ENCODE data around the gene NARF.

The NARF gene

GRCh38 chr17:82445542-82445941, 13.0 kb upstream of the NARF start:
- Histone ChIP-seq H3K79me2 (no peaks in the 10 kb centered on the region), H3K27me3 (ENCODE audit: control insufficient read depth, insufficient read depth, low read length) (no peaks in the 10 kb centered on the region), H3K4me2 (ENCODE audit: low read length) (no peak overlapping the region), H3K4me3 (ENCODE audit: low read depth, low read length) (no peak overlapping the region), H3K4me1 (peaks cover 15% of the 10 kb centered on the region), H3K9me3 (ENCODE audit: control insufficient read depth, low read length) (no peaks in the 10 kb centered on the region), H2AFZ (no peak overlapping the region), H3K36me3 (ENCODE audit: control insufficient read depth, insufficient read depth, low read length) (no peaks in the 10 kb centered on the region), H3K27ac (no peak overlapping the region), H3K9ac (no peak overlapping the region)
- no peak for TF ChIP-seq CTCF (IDR thresholded peaks at IDR 0.05)

- H3K36me3 ChIP-seq (ENCODE audit: control insufficient read depth, insufficient read depth, low read length) = no peaks in the 10 kb centered on the region
- no peaks in the 10 kb centered on the region for H3K79me2 ChIP-seq
- no peak overlapping the region for H2AFZ ChIP-seq
- H3K4me1 ChIP-seq = peaks cover 12% of the 10 kb centered on the region
- H3K4me2 ChIP-seq (ENCODE audit: low read length) = no peak overlapping the region
- H3K27ac ChIP-seq = no peak overlapping the region
- H3K4me3 ChIP-seq (ENCODE audit: low read depth, low read length) = no peak overlapping the region
- TF ChIP-seq CTCF (IDR thresholded peaks at IDR 0.05) = no peak
- H3K9me3 ChIP-seq (ENCODE audit: control insufficient read depth, low read length) = no peaks in the 10 kb centered on the region
- no peak overlapping the region for H3K9ac ChIP-seq
- no peaks in the 10 kb centered on the region for H3K27me3 ChIP-seq (ENCODE audit: control insufficient read depth, insufficient read depth, low read length)
Observed at GRCh38 chr17:82446124-82446523, 12.4 kb upstream of the NARF start.

DNA sequence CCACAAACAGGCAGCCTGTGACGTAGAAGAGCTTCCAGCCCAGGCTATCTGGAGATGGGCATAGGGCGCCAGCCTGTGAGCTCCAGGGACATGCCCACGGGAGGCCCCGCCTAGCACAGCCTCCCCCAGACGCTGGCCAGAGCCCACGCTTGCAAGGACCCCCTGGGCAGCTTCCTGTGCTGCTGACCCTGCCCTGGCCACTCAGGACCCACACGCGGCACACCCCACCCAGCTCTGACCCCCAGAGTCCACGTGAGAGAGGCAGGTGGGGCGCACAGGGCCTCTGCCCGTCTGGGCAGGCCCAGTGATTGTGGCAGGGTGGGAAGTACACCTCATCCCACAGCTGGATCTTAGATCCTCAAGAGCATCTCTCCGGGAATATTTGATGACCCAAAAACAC, 11.9 kb upstream of the NARF start:
- Histone ChIP-seq H3K27ac (no peak overlapping the region), H3K79me2 (no peaks in the 10 kb centered on the region), H3K36me3 (ENCODE audit: control insufficient read depth, insufficient read depth, low read length) (no peaks in the 10 kb centered on the region), H3K4me3 (ENCODE audit: low read depth, low read length) (no peak overlapping the region), H3K4me2 (ENCODE audit: low read length) (no peak overlapping the region), H2AFZ (no peak overlapping the region), H3K4me1 (peaks cover 14% of the 10 kb centered on the region), H3K27me3 (ENCODE audit: control insufficient read depth, insufficient read depth, low read length) (no peaks in the 10 kb centered on the region), H3K9me3 (ENCODE audit: control insufficient read depth, low read length) (no peaks in the 10 kb centered on the region), H3K9ac (no peak overlapping the region)
- no peak for TF ChIP-seq CTCF (IDR thresholded peaks at IDR 0.05)

DNA sequence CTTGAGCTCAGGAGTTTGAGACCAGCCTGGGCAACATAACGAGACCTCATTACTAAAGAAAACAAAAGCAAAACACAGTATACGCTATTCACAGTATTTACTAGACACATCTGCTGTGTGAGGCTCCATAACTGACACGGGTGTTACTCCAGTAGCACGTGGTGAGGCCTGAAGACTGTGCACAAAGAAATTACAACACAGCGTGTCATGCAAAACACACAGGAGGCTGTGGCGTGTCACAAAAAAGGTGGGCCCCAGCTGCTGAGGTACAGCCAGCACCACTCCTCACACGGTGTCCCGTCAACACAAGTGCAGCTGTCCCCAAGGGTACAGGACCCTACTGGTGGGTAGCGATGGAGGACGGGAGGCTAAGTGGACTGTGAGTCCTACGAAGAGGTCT, 10.7 kb upstream of the NARF start:
- Histone ChIP-seq H3K27me3 (ENCODE audit: control insufficient read depth, insufficient read depth, low read length) (no peaks in the 10 kb centered on the region), H3K4me1 (peaks cover 4% of the 10 kb centered on the region)

More for the DNA sequence above, 10.7 kb upstream of the NARF start:
- Histone ChIP-seq H3K4me2 (ENCODE audit: low read length) (no peak overlapping the region), H3K9ac (no peak overlapping the region), H3K4me3 (ENCODE audit: low read depth, low read length) (no peak overlapping the region), H3K36me3 (ENCODE audit: control insufficient read depth, insufficient read depth, low read length) (no peaks in the 10 kb centered on the region), H3K79me2 (no peaks in the 10 kb centered on the region), H3K9me3 (ENCODE audit: control insufficient read depth, low read length) (no peaks in the 10 kb centered on the region), H2AFZ (no peak overlapping the region), H3K27ac (no peak overlapping the region)
- no peak for TF ChIP-seq CTCF (IDR thresholded peaks at IDR 0.05)
